GM18505 (cell line): ENCODE data around the gene DSG4.

Source experiments
- ATAC-seq: cut with Tn5 transposase; IDR thresholded peaks from one replicate; pipeline ENCODE4 v1.9.1; 2021; ENCODE audit not compliant: unreplicated experiment
- POLR2A ChIP-seq: IDR thresholded peaks from 4 replicates; pipeline ENCODE4 v1.6.1; 2011; ENCODE audit warnings: borderline replicate concordance; ENCODE audit not compliant: insufficient read depth, insufficient read length; ENCODE audit errors: extremely low read depth

DSG4 gene

DNA sequence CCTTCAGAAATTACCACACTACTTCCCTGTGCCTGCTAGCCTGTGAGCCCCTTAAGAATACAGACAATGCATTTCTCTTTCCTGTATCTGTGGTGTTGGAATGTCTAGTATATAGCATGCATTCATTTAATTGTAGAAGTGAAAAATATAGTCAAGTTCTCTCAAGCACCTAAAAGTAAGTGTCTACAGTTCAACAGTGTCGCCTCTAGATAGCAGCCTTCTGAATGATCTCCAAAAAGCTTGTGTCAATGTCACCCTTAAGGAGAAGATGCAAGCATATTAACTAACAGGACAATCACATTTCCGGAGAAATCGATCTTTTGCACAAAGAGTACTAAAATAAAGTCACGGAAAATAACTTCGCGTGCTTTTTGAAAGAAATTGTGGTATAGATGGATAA, 43.5 kb downstream of the DSG4 start:
- no peak for ATAC-seq
- no peak for TF ChIP-seq POLR2A

DNA sequence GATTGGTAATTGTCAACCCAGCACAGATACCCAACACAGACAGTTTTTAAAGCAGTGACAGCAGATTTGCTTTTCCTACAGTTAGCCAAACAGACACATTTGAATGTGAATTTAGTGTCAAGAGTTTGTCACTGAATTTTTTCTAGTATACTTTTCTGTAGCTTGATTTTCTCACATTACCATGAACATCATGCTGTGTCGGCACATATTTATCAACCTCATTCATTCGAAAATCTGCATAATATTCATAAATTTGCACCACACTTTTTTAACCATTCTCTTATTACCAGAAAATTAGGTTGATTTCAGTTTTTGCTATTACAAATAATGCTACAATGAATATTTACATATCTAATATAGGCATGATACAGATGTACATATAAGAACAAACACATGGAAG, 43.9 kb downstream of the DSG4 start:
- no peak for ATAC-seq
- no peak for TF ChIP-seq POLR2A

DNA sequence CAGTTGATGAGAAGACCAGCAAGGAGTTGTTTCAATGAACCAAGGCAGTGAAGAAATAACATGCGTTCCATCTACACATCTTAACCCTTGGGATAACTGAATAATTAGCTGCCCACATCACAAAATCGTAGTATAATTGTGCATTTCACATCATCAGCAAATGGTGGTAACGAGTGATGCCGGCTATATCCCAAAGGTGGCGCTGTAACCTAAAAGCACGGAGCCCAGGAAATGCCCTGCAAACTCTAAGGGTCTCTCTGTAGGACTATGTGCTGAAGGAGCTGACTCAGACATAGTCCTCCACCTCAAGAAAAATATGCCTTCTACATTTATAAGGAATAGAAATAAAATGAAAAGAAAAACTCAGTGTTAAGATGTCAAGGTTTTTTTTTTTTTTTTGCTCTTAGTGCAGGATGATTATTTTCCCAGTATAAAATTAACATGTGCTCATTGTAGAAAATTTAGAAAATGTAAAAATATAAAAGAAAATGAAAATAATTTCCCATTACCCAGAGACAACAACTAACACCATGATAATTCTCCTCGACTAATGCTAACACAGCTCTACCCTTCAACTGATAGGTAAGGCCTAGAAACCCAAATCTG, 47.9 kb downstream of the DSG4 start:
- peak; percentile 91 for ATAC-seq
- no peak for TF ChIP-seq POLR2A

DNA sequence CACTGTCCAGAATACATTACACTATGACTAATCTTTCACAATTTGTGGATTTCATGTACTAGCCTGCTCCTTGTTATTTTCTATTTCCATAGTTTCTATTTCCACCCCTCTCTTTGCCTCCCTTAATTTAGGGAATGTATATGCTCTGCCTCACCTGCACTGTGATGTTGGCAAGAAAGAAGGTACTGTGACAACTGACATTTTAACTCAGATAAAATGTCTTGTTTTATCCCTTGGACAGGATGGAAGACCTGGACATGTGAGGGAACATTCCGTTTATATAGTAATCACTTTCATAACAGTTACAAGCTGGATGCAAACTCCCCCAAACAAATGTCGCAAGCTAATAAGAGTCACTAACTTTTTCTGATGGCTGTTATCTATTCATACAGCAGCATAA, 49.4 kb downstream of the DSG4 start:
- TF ChIP-seq POLR2A = no peak
- no peak for ATAC-seq

DNA sequence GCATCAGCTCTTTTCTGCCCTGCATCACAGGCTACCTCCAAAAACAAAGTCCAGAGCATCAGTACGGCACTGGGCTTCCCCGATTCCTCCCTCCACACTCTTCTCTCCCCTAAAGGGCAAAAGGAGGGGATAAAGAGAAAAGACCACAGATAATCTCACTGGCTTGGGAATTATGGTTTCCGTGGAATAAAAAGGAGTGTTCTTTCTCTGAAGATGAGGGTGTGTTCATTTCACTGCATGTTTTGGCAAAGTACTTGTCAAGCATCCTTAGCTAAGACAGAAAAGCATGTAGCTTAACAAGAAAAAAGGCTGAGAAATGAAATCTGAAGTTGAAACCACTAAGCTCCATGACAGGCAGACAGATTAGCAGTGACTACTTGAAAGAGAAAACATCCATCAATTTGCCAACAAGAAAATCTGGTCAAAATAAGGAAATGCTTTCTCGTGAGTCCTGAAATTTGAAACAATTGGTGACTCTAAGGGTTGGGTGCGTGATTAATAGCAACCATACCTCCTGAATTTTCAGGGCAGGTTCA, 50.4 kb downstream of the DSG4 start:
- TF ChIP-seq POLR2A = no peak
- ATAC-seq = no peak

DNA sequence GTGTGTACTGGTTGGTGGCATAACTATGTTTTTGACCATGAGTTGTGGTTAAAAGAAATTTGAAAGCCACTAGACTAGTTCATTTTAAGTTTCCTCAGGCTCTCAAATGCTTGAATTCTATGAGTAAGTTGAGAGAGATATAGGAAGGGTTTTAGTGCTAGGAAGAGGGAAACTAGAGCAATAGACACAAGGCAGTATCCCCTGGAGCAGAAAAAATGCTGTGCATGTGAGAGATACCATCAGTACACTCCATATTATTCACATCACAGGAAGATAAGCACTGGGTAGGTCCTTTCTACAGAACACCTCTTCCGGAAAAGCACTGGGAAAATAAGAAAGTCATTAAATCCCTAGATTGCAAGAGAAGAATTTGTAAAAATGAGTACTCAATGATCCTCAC, 51.6 kb downstream of the DSG4 start:
- TF ChIP-seq POLR2A = no peak
- ATAC-seq = no peak

DNA sequence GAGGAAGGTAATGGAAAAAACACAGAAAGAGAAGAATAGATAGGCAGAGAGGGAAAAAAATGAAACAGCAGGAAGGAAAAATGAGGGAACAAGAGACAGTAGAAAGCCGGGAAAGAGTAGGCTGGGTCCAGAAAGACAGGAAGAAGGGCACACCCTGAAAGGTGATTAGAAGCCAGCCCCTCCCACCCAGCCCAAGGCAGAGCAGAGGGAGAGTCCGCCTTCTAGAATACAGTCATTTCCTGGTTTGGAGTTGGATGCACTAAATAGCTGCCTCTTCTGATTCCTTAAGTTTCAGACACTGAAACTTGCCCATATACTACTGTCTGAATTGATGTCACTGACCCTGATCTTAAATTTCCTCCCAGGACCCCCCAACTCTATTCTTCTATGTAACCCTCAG, 53.0 kb downstream of the DSG4 start:
- TF ChIP-seq POLR2A = no peak
- ATAC-seq = no peak

DNA sequence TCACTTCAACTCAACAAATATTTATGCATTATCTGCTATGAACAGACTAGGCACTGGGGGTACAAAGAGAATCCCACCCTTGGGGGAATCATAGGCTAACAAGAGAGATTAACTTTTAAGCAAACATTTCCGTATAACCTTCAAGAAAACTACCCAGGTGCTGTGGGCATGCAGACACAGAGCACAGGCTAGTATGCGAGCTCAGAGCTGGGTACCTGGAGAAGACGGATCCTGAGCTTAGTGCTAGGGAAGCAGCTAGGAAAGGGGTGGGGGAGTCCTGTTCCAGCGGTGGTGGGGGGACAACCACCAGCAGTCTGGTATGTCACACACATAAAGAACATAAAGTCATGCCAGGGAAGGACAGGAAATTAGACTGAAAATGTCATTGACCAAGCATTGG, 53.5 kb downstream of the DSG4 start:
- no peak for TF ChIP-seq POLR2A
- ATAC-seq = no peak

DNA sequence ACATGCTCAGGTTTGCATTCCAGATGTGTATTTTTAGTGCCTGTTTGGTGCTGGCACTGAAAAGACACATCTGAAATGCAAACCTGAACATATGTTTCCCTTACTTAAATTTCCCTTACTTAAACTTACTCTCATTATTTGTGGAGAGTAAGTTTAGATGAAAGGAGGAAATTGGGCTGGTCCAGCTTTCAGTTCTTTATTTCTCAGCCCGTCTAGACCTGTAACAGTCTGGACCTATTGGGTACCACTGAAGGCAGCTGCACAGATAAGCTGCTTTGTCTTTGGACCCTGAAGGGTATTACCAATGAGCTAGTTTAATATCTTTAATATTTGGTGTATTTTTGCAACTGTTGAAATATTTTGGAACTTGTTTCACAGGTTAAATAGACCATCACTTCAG, 54.0 kb downstream of the DSG4 start:
- no peak for TF ChIP-seq POLR2A
- no peak for ATAC-seq

DNA sequence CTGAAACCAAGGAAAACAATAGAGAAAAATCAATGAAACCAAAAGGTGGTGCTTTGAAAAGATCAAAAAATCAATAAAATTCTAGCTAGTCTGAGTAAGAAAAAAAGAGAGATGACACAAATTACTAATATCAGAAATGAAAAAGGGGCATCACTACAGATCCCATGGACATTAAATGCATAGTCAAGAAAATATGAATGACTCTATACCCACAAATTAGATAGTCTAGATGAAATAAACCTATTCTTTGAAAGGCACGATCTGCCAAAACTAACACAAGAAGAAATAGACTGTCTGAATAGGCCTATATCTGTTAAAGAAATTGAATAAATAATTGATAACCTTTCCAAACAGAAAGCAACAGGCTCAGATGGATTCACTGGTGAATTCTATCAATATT, 55.7 kb downstream of the DSG4 start:
- no peak for TF ChIP-seq POLR2A
- ATAC-seq = no peak

DNA sequence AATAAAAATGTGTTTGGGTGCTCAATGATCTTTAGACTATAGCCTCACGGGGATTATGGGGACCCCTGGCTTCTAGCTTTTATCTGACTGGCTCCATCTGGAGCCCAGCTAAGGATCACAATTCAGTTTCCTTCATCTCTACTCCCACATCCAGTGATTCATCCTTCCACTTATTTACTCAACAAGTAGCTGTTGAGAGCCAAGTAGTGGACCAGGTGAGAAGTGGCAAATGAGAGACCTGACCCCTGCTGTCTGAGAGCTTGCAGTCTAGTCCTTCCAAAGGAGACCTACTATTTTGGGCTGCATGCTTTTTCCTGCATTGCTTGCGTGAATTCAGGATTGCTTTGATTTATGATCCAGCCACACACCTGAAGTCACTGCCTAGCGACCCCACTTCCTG, 60.2 kb downstream of the DSG4 start:
- TF ChIP-seq POLR2A = no peak
- no peak for ATAC-seq

DNA sequence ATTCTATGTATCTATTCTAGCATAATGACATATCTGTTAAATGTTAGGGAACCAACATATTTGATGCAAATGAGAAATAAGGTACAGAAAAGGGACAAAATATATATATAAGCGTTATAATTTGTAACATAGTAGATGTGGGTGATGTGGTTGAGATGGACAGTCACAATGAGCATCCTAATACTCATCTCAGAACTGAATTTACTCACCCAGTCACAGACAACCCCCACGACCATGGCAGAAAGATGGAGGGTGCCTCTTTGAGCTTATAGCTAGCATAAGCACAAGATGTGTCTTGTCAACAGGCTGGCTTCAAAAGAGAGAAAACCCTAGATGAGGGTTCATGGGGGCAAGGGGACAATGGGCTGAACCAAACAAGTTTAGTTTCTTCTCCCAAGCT, 61.8 kb downstream of the DSG4 start:
- no peak for ATAC-seq
- TF ChIP-seq POLR2A = no peak

DNA sequence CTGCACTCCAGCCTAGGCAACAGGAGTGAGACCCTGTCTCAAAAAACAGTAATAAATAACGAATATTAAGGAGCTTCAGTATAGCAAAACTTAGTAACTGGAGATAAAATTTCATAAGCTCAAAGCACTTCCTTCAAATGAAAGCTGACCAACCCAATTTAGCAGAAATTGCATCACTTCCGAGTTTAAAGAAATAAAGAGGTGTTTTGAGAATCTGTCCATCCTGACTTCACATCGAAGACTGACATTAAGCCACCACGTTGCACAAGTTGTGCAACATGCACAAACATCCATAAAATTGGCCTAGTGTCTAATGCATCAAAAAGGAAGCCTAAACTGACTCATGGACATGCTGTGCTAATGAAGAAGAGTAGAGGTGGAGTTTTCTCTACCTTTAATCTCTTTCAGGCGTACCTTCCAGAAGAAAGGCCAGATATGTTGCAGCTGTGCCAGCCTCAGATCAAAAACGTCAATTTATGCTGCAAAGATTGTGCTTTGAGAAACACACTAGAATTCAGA, 63.3 kb downstream of the DSG4 start:
- no peak for TF ChIP-seq POLR2A
- ATAC-seq = no peak

DNA sequence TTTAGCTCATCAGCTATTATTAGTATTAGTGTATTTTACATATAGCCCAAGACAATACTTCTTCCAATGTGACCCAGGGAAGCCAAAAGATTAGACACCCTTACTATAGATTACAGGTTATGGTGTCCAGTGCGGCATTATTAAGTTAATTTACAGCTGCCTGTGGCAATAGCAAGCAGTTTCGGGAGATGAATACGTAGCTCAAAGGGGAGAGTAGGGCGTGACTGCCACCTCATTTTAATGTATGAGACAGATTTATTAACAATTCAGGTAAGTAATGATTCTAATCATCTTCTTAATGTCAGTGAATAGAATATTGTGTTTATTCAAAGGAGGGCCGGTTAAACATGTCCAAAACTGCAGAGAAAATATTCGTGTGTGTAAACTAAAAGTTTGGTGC, 64.2 kb downstream of the DSG4 start:
- TF ChIP-seq POLR2A = no peak
- no peak for ATAC-seq

DNA sequence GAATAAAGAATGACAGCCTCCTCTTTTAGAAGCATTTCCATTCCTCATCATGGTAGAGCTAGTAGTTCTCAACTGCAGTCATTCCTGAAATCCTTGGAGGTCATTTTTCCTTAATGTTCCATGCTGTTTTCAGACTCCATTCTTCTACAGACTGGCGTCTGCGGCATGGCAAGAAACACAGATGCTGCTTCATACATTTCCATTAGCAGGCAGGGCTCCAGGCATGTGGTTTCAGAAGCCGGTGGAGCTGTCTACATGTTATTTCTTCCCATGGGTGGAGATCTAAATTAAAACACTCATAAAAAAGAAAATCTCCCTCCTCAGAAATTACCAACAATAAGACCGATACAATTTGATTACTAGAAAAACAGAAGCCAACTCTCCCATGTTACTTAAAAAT, 64.9 kb downstream of the DSG4 start:
- ATAC-seq = no peak
- no peak for TF ChIP-seq POLR2A

DNA sequence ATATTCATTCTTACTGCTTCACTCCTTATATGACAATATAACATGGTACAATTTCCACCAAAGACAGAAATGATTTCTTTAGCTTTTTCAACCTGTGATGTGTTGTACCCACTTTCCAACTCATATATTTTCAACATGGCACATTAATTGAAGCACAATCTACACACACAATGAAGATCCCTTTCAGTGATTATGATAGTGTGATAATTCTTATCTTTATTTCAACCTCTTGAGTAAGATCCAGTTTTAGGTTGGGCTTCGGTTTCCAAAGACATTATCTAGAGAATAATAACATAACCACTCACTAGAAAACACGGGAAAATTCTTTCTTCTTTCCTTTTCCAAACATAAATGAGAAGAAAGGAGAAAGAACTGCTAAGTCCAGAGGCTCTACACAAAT, 67.6 kb downstream of the DSG4 start:
- no peak for TF ChIP-seq POLR2A

DNA sequence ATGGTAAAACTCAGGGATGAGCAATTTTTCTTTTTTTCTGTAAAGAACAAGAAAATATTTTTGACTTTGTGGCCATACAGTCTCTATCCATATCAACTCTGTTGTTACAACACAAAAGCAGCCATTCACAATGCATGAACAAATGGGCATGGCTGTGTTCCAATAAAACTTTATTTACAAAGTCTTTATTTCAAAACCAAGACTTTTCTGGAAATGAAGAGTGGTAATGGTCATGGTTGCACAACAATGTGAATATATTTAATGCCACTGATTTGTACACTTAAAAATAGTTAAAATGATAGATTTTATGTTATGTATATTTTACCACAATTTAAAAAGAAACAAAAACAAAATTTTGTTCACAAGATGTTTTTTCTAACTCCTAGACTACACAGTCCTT, 69.3 kb downstream of the DSG4 start:
- TF ChIP-seq POLR2A = no peak
- no peak for ATAC-seq

More for the DNA sequence above, 67.6 kb downstream of the DSG4 start:
- ATAC-seq = no peak
